ENCODE measurements around the gene TBC1D24.

TBC1D24 gene

DNA sequence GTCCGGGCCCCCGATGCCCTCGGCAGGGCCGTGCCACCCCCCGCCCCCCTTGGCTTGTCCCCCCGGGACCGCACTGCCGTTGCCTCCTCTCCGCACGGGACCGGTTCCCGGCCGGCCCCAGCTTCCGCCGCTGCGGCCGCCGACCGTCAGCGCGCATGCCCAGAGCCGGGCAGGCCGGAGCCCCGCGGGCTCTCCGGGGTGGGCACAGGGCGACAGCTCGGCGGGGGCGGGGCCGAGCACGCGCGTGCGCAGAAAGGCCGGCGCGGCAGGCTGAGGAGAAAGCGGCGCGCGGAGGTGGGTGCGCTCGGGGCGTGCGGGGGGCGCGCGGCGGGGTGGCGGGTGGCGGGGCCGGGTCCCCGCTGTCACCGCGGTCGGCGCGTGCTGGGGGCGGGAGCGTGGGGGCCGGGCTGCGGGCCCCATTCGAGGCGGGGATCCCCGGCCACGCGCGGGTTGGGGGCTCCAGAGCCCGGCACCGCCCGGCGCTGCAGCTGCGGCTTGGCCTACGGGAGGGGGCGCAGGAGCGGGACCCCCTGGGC, at the start of gene TBC1D24:
Gene TBC1D24 (plus strand): TSS at position 251 of the 536 bp plus-strand sequence. CDS start 21,022 bp downstream, outside the sequence.
- in situ Hi-C loops (cut with HindIII; ENCODE audit: low sequenced_read_pairs), result no loop called here

DNA sequence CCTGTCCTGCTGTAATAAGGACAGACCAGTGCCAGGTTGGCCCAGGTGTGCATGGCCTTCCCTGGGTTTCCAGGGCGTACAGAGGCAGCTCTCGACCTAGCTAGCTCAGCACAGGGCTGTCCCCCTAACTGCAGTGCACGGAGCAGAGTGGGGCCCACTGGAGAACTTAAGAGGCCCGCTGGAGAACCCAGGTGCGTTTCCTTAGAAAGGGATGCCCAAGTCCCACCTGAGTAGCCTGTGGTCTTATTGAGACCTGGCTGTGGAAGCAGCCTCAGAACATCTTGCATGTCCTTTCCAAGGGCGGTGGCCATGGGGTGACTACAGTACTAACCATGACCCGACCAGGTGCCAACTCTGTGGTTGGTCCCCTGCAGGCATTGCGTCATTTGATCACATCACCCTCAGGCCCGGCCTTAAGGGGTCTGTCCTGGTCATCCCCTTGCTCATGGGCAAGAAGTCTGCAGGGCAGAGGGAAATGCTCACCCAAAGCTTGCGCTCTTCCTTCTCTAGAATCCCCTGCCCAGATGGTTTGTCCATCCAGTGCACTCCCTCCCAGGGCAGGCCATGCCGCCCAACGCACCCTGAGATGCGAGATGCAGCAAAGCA, 49.0 kb upstream of the TBC1D24 start:
- in situ Hi-C loops (cut with HindIII; ENCODE audit: low sequenced_read_pairs), result loop anchor here (10.0 to 25.0 kb wide), 2 partner anchors 79 to 264 kb away; partner anchors contain the start of gene TRAF7

DNA sequence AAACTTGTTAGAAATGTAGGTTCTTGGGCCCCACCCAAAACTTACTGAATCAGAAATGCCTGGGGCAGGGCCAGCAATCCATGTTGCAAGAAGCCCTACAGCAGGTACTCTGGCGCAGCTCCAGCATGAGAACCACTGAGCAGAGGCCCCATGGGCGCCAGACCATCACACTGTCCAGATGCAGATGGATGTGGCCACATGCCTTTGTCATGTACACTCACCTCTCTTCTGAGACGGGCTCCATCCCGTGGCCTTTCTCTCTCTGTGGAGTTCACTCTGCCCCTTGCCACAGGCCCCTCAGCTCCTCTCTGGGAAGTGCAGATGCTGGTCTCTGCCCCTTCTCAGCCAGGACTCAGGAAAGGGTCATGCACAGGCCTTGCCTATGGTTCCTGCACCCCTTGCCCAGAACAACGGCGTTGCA, 48.0 kb upstream of the TBC1D24 start:
- in situ Hi-C loops (cut with HindIII; ENCODE audit: low sequenced_read_pairs), result loop anchor here (10.0 to 25.0 kb wide), 2 partner anchors 78 to 265 kb away; partner anchors contain the start of gene TRAF7

DNA sequence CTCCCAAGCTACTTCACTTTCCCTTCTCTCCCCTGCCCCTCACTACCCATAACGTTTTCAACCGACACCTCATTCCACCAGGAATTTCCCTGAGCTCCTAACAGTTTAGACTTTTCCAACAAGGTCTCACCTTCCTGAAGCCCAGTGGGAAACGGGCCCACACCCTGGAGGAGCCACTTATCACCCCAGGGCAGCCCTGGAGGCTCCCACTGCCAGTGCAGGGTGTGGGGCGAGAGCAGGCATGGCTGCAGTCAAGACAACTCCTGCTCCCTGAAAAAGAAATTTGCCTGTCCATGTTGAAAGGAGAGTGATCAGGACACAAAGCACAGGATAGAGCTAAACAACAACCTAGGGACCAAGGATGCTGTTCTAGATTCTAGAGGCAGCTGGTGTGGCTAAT, 47.4 kb upstream of the TBC1D24 start:
- in situ Hi-C loops (cut with HindIII; ENCODE audit: low sequenced_read_pairs), result loop anchor here (10.0 to 25.0 kb wide), 2 partner anchors 77 to 265 kb away; partner anchors contain the start of gene TRAF7

DNA sequence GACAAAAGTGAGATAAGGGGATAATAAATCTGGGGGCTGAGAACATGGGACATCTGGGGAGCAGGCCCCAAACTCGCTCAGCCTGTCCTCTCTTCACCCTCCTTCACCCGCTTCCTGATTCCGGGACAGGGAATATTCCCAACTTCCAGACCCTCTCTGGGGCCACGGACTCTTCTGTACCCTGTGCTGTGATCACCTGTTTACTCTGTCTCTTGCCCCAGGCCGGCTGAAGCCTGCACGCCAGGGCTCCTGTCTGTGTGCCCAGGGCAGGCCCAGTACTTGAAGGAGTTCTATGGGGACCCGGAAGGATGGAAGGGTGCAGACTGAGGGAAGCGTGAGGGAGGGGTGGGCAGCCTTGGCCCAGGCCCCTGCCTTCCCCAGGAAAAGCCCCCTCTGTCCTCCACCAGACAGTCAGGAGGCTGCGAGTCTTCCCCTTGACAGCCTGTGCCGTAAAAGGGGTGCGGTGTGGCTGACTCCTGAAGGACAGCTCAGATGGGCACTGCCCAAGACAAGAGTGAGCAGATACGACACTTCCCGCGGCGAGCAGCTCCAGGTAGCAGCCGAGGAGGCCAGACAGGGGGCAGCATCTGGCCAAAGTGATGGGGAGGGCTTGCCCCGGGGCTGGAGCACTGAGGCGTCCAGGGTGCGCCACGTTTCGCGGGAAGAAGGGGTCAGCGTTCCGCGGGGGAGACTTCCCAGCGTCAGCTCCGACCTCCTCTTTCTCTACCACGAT, 46.7 kb upstream of the TBC1D24 start:
- in situ Hi-C loops (cut with HindIII; ENCODE audit: low sequenced_read_pairs), result loop anchor here (10.0 to 25.0 kb wide), 2 partner anchors 77 to 266 kb away; partner anchors contain the start of gene TRAF7

DNA sequence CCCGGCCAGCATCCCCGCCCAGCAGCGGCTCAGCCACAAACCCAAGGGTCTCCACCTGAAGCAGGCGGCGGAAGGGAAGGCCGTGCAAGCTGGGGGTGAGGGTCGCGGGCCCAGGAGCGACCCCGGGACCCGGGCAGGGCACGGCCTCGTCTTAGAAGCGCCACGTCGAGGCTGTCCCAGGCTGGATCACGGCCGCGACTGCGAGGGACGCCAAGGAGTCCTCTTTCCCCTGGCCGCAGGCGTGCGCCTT, 46.2 kb upstream of the TBC1D24 start:
- in situ Hi-C loops (cut with HindIII; ENCODE audit: low sequenced_read_pairs), result loop anchor here (10.0 to 25.0 kb wide), 2 partner anchors 76 to 266 kb away; partner anchors contain the start of gene TRAF7

DNA sequence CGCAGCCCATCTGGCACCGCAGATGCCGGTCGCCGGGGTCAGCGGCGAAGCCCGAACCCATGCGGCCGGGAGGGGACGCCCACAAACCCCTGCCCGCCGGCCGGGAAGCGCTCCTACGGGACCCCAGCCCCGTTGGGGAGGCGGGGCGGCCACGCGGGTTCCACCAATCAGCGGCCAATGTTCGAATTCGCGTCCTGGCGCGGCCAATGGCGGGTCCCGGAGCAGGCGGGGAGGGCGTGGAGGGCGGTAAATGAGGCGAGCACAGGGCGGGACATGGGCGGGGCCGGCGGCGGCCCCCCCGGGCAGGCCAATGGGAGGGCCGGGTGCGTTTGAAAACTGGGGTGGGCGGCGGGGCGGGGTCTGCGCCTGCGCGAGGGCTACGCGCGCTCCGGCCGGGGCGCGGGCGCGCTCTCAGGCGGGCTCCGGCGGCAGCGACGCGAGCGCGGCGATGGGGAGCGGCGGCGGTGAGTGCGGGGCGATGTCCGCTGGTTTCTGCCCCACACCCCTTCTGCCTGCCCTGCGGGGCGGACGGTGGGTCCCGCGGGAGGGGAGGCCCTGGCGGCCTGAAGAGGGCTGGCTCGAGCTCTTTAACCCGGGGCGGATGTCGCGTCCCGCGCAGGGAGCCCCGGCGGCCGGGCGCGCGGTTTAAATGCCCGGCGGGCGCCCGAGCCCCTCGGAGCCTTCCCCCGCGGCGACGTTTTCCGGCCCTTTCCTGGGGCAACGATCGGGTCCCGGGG, 45.7 kb upstream of the TBC1D24 start, which contains the start of gene CCNF:
Gene CCNF (plus strand): TSS at position 414 of the 737 bp plus-strand sequence. CDS start 35 bp downstream, at position 449.
- in situ Hi-C loops (cut with HindIII; ENCODE audit: low sequenced_read_pairs), result loop anchor here (10.0 to 25.0 kb wide), 2 partner anchors 76 to 267 kb away; partner anchors contain the start of gene TRAF7

DNA sequence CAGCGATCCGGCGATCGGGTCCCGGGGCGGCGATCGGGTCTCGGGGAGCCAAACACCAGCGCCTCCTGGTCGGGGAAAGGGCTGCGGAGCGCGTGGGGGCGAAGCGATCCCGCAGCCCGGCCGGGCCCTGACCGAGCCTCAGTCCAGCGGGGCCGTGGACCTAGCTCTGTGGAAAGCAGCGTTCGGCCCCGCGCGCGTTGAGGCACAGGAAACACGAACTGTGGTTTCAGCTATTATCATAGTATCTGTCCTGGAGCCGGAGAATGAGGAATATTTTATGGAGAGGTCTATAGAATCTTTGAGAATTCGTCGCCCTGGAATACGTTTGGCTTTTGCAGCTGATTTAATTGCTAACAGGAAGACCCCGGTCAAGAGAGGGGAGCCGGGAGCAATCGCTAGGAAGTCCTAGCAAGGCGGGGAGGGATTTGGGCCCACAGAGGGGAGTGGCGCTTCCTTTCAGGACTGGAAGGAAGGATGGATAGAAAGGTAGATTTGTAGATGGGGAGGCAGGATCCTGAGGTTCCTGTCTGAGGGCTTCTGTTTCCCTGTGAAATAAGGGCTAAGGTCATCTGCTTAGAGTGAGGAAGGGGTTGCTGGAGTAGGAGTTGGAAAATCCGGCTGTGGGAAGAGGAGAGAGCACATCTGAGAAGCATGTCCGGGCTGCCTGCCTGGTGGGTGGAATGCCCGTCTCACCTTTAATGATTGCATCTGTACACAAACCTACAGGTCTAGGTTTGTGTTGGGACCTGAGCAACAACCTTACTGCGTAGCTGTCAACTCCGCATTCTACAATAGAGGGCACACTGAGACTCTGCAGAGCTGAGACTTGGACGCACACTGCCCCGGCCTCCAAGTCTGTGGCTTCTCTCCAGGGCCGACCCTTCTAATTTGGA, 44.9 kb upstream of the TBC1D24 start:
- in situ Hi-C loops (cut with HindIII; ENCODE audit: low sequenced_read_pairs), result loop anchor here (10.0 to 25.0 kb wide), 2 partner anchors 75 to 268 kb away; partner anchors contain the start of gene TRAF7

DNA sequence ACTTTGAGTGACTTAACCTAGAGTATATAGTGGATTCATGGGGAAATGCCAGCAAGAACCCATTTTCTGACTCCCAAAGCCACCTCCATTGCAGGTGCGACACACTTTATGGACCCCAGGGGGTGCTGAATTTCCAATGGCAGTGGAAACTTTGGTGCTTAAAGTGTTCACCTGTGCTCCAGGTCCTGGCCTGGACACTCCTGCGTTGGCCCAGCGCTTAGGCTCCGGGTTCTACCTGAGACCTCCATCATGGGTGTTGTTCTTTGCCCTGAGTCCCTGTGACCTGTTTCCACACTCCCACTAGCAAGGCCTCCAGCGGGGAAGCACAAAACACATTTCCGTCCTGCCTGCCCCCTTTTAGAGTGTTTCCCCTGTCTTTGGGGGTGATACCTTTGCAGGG, 42.6 kb upstream of the TBC1D24 start:
- in situ Hi-C loops (cut with HindIII; ENCODE audit: low sequenced_read_pairs), result loop anchor here (25.0 kb wide), 1 partner anchor 270 kb away; the partner anchor contains the start of gene TRAF7

DNA sequence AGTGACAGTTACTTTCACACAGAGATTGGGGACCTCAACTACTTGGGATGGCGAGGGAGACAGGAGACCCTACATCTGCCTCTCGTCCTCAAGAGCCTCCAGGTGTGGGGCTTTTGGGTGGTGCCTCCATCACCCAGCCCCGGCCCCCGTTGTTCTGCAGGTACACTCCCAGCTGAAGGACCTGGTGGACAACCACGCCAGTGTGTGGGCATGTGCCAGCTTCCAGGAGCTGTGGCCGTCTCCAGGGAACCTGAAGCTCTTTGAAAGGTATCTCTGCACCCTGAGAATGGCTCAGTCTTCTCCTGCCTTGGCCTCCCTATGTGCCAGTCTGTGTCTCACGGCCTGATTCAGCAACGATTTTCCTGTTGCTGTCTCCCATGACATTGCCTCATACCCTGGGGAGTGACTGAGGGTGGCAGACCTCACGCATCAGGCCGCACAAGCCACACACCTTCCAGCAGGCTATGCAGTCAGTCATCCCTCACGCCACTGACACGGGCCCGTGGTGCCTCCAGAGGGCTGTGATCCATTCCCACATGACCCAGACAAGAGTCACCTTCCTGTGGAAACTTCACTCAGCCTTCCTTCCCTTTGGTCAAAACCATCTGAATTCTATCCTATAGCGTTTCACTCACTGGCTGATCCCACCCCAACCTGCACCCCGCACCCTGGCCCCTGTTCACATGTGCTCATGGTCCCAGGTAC, 42.0 kb upstream of the TBC1D24 start:
- in situ Hi-C loops (cut with HindIII; ENCODE audit: low sequenced_read_pairs), result loop anchor here (25.0 kb wide), 1 partner anchor 271 kb away; the partner anchor contains the start of gene TRAF7

DNA sequence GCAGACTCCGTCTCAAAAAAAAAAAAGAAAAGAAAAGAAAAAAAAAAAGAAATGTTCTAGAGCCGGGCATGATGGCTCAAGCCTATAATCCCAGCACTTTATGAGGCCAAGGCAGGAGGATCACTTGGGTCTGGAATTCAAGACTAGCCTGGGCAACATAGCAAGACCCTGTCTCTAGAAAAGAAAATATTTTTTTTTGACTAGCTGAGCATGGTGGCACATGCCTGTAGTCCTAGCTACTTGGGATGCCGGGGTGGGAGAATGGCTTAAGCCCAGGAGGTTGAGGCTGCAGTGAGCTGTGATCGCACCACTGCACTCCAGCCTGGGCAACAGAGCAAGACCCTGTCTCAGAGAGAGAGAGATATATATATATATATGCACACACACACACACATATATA, 39.7 kb upstream of the TBC1D24 start:
- in situ Hi-C loops (cut with HindIII; ENCODE audit: low sequenced_read_pairs), result loop anchor here (25.0 kb wide), 1 partner anchor 273 kb away; the partner anchor contains the start of gene TRAF7

DNA sequence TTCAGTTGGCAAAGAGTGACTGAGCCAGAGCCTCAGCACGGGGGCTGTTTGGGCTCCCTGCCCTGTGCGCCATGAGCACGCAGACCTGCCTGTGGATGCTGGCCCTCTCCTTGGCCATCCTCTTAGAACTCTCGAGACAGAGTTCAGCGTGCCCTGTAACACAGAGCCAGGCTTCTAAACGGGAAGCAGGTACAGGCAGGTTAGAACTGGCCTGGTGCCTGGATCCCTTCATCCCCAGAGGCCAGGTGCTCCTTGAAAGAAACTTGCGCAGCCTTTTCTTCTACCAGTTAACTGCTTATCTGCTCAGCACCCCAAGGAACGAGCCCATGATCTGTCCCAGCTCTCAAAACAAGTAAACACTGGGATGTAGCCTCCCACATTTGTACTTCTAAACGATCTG, 38.8 kb upstream of the TBC1D24 start:
- in situ Hi-C loops (cut with HindIII; ENCODE audit: low sequenced_read_pairs), result loop anchor here (25.0 kb wide), 1 partner anchor 274 kb away; the partner anchor contains the start of gene TRAF7

DNA sequence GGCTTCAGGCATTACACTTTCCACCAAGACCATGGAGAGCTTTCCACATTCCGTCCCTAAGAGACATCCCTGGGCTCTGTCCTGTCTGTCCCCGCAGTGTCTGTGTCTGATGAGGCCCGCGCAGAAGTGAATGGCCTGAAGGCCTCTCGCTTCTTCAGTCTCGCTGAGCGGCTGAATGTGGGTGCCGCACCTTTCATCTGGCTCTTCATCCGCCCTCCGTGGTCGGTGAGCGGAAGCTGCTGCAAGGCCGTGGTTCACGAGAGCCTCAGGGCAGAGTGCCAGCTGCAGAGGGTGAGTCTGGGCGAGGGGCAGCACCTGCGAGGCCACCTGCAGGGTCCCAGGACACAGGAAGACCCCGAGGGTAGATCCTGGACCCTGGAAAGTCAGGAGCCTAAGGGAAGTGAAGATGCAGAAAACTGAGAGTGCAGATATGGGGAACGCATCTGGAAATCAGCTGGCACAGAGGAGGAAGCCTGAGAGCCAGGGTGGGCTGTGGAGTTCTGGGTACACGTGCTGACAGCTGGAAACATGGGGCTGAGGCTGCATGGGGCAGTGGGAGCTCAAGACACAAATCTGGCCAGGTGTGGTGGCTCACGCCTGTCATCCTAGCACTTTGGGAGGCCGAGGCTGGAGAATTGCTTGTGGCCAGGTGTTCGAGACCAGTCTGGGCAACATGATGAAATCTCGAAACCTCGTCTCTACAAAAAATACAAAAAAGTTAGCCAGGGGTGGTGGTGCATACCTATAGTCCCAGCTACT, 37.7 kb upstream of the TBC1D24 start:
- in situ Hi-C loops (cut with HindIII; ENCODE audit: low sequenced_read_pairs), result loop anchor here (25.0 kb wide), 1 partner anchor 275 kb away; the partner anchor contains the start of gene TRAF7

DNA sequence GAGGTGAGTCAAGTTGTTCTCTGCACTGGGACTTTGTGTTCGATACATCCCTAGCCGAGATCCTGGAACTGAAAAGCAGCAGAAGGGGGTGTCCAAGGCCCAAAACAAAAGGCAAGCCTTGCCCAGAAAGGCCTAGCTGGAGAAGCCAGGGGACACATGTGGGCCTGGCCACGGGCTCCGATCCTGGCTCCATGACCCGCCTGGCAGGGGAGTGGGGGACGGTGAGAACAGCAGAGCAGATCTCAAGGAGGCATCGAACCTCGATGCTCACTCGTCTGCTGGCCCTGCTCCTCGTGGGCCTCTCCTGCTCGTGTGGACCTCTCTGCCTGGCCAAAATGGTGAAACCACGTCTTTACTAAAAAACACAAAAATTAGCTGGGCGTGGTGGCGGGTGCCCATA, 36.8 kb upstream of the TBC1D24 start:
- in situ Hi-C loops (cut with HindIII; ENCODE audit: low sequenced_read_pairs), result loop anchor here (25.0 kb wide), 1 partner anchor 276 kb away; the partner anchor contains the start of gene TRAF7

DNA sequence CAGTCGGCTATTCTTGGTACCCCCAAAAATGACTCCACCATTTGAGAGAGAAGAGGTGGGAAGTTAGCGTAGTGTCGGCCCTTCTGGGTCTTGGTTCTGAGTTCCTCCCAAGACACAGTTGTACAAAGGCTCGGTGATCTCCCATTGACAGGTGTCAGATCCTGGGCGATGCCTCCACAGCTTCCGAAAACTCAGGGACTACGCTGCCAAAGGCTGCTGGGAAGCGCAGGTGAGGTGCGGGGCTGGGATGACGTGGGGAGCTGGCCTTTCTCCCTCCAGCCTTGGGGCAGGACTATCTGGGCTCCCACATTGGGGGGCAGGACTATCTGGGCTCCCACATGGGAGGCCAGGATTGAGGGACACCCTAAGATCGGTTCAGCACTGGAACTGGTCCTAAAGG, 35.3 kb upstream of the TBC1D24 start:
- in situ Hi-C loops (cut with HindIII; ENCODE audit: low sequenced_read_pairs), result loop anchor here (25.0 kb wide), 1 partner anchor 277 kb away; the partner anchor contains the start of gene TRAF7

DNA sequence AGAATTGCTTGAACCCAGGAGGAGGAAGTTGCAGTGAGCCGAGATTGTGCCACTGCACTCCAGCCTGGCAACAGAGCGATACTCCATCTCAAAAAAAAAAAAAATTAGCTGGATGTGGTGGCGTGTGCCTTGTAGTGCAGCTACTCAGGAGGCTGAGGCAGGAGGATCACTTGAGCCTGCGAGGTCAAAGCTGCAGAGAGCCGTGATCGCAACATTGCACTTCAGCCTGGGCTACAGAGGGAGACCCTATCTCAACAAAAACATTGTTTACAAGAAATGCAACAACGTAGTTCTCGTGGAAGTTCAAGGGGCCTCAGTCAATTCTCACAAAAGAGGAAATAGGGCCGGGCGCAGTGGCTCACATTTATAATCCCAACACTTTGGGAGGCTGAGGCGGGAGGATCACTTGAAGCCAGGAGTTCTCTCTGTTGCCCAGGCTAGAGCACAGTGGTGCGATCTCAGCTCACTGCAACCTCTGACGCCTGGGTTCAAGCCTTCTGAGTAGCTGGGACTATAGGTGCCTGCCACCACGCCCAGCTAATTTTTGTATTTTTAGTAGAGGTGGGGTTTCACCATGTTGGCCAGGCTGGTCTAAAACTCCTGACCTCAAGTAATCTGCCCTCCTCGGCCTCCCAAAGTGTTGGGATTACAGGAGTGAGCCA, 33.7 kb upstream of the TBC1D24 start:
- in situ Hi-C loops (cut with HindIII; ENCODE audit: low sequenced_read_pairs), result loop anchor here (25.0 kb wide), 1 partner anchor 279 kb away; the partner anchor contains the start of gene TRAF7

DNA sequence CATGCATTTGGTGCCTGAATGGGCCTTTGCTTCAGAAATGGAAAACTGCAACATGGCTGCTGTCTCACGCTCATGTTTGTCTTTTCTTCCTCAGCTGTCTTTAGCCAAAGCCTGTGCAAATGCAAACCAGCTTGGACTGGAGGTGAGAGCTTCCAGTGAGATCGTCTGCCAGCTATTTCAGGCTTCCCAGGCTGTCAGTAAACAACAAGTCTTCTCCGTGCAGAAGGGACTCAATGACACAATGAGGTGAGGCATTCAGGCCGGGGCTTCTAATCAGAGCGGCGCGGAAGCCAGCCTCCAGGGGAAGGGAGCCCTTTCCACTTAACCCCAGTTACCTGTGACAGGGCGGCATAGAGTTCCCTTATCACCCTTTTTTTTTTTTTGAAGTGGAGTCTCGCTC, 31.4 kb upstream of the TBC1D24 start:
- in situ Hi-C loops (cut with HindIII; ENCODE audit: low sequenced_read_pairs), result loop anchor here (25.0 kb wide), 1 partner anchor 281 kb away; the partner anchor contains the start of gene TRAF7

All from endothelial cell of hepatic sinusoid (primary cell).